AG09309 (cell line): ENCODE measurements around the gene SLC25A34.

Source experiments
- DNase-seq: peaks from one replicate; pipeline ENCODE4 v3.0.0-alpha.2; 2010; ENCODE audit warnings: low read depth
- H3K4me3 ChIP-seq: 2 replicates; pipeline ENCODE4 v1.5.1; 2011; ENCODE audit warnings: mild to moderate bottlenecking, low read depth, low read length, moderate library complexity; ENCODE audit not compliant: control insufficient read depth
- CTCF ChIP-seq: IDR thresholded peaks from 2 replicates; pipeline ENCODE4 v1.5.1; 2011; ENCODE audit warnings: mild to moderate bottlenecking, low read depth, low read length, inconsistent platforms; ENCODE audit not compliant: insufficient read depth, control insufficient read depth; ENCODE audit errors: missing control alignments

SLC25A34 gene

DNA sequence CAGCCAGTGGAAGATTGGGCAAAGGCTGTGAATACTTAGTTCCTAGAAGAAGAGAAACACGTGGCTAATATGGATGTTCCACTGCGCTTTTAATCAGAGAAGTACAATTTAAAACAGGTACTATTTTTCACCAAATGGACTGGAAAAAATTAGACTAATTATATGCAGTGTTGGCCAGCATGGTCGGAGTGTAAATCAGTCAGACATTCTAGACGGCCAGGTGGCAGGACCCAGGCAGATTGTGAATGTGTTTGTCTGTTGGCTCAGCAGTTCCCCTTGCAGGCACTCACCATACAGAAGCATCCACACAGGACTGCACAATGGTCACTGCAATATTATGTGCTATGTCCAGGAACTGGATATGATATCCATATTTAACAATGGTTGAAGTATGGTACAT lies 23.9 kb upstream of the SLC25A34 start:
- no peak for DNase-seq
- H3K4me3 ChIP-seq: no peak overlapping the region
- TF ChIP-seq CTCF: no peak

- no peak overlapping the region for H3K4me3 ChIP-seq
- no peak for TF ChIP-seq CTCF
- DNase-seq: peak; percentile 7
These were observed 21.5 kb upstream of the SLC25A34 start for GRCh38 chr1:15714406-15715136.

- no peak for TF ChIP-seq CTCF
- DNase-seq: no peak
- no peak overlapping the region for H3K4me3 ChIP-seq
These were observed 18.5 kb upstream of the SLC25A34 start for GRCh38 chr1:15717418-15718125.

GRCh38 chr1:15718199-15718601 lies 17.9 kb upstream of the SLC25A34 start:
- no peak overlapping the region for H3K4me3 ChIP-seq
- DNase-seq: no peak
- TF ChIP-seq CTCF: no peak

GRCh38 chr1:15719381-15720120 lies 16.5 kb upstream of the SLC25A34 start:
- no peak for DNase-seq
- no peak overlapping the region for H3K4me3 ChIP-seq
- no peak for TF ChIP-seq CTCF

- DNase-seq: no peak
- no peak overlapping the region for H3K4me3 ChIP-seq
- no peak for TF ChIP-seq CTCF
These were observed 15.2 kb upstream of the SLC25A34 start for GRCh38 chr1:15720861-15721260.
